ENCODE data around the gene SMYD2. TPM values are rescaled to one million over a fixed set of nuclear protein-coding genes. Genes with fewer than 3 reads are reported as not detected.

Gene SMYD2
- total RNA-seq, 1 experiment from 2014 or later: 109 TPM

GRCh38 chr1:214377485-214377884 lies 96.5 kb downstream of the SMYD2 start:
- DNase-seq (ENCODE audit: low read depth): no peak
- in situ Hi-C loops (cut with HindIII; ENCODE audit: low pct_unique_long_range_greater_than_20kb, low sequenced_read_pairs): no loop called here

GRCh38 chr1:214377886-214378285 lies 96.9 kb downstream of the SMYD2 start:
- in situ Hi-C loops (cut with HindIII; ENCODE audit: low pct_unique_long_range_greater_than_20kb, low sequenced_read_pairs): no loop called here

GRCh38 chr1:214378492-214378891 lies 97.5 kb downstream of the SMYD2 start:
- in situ Hi-C loops (cut with HindIII; ENCODE audit: low pct_unique_long_range_greater_than_20kb, low sequenced_read_pairs): no loop called here
- no peak for DNase-seq (ENCODE audit: low read depth)

More at GRCh38 chr1:214377886-214378285, 96.9 kb downstream of the SMYD2 start:
- DNase-seq (ENCODE audit: low read depth): no peak

DNA sequence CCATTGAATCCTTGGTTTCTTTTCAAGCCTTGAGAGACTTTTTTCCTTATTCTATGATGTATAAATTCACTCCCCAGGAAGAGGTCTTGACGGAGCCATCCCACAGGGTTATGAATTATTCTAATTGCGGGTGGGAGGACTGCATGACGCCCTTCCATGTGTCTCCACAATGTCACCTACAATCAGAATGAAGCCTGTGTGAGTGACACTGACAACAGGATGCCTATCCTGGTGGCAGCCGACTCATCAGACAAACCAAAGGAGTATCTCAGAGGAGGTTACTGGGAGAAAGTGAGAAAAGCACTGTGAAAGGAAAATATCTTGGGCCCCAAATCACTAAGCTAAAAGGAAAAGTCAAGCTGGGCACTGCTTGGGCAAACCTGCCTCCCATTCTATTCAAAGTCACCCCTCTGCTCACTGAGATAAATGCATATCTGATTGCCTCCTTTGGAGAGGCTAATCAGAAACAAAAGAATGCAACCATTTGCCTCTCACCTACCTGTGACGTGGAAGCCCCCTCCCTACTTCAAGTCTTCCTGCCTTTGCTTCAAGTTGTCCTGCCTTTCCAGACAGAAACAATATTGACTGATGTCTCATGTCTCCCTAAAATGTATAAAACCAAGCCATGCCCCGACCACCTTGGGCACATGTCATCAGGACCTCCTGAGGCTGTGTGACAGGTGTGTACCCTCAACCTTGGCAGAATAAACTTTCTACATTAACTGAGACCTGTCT lies 98.4 kb downstream of the SMYD2 start:
- in situ Hi-C loops (cut with HindIII; ENCODE audit: low pct_unique_long_range_greater_than_20kb, low sequenced_read_pairs): no loop called here
- no peak for DNase-seq (ENCODE audit: low read depth)

- in situ Hi-C loops (cut with HindIII; ENCODE audit: low pct_unique_long_range_greater_than_20kb, low sequenced_read_pairs): no loop called here
- DNase-seq (ENCODE audit: low read depth): peak; percentile 58
Measured at GRCh38 chr1:214380396-214380795, 99.4 kb downstream of the SMYD2 start.

GRCh38 chr1:214380986-214381695 lies 100.2 kb downstream of the SMYD2 start:
- peak; percentile 23 for DNase-seq (ENCODE audit: low read depth)
- in situ Hi-C loops (cut with HindIII; ENCODE audit: low pct_unique_long_range_greater_than_20kb, low sequenced_read_pairs): no loop called here

- in situ Hi-C loops (cut with HindIII; ENCODE audit: low pct_unique_long_range_greater_than_20kb, low sequenced_read_pairs): no loop called here
- no peak for DNase-seq (ENCODE audit: low read depth)
Measured at GRCh38 chr1:214383381-214384372, 102.7 kb downstream of the SMYD2 start.

DNA sequence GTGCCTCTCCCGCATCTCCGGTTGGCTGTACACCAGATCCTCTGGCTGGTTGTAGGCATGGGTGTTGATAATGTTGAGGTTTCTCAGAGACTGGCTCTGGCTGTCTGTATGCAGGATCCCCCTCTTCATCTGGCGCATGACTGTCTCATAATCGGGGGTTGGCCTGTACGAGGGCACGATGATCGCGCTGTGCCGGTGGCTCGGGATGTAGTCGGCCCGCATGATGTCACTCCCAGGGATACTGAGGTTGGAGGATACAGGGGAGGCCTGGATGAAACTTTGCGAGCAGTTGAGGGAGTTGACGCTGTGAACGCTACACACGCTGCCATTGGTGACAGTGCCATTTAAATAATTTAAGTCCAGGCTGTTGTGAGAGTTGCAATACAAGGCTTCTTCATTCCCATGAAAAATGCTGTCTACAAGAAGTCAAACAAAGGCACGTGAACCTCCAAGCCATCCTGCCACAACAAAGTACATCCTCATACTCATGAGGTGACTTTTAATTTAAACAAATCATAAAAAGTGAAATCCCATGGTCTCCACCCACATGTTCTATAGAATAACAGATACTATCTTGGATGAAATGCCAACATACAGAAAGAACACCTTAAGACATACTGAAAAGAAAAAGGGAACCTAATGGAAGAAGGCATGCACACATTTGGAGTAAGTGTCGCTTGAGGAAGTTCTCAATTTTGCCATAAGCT lies 103.6 kb downstream of the SMYD2 start:
- in situ Hi-C loops (cut with HindIII; ENCODE audit: low pct_unique_long_range_greater_than_20kb, low sequenced_read_pairs): no loop called here
- no peak for DNase-seq (ENCODE audit: low read depth)

DNA sequence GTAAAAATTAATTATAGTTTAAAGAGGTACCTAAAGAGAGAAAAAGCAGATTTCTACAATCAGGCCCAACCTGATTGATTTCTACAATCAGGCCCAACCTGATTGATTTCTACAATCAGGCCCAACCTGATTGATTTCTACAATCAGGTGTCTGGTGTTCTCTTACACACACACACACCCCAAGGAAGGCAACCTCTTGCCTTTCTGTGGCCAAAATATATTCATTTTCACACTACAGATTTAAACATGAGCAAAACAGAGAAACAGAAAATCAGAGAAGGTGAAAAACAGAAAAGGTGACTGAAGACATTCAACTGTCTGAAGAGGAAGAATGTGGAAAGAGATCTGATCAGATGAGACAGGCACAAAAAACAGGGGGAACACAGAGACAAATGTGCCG lies 104.5 kb downstream of the SMYD2 start:
- in situ Hi-C loops (cut with HindIII; ENCODE audit: low pct_unique_long_range_greater_than_20kb, low sequenced_read_pairs): no loop called here
- no peak for DNase-seq (ENCODE audit: low read depth)

DNA sequence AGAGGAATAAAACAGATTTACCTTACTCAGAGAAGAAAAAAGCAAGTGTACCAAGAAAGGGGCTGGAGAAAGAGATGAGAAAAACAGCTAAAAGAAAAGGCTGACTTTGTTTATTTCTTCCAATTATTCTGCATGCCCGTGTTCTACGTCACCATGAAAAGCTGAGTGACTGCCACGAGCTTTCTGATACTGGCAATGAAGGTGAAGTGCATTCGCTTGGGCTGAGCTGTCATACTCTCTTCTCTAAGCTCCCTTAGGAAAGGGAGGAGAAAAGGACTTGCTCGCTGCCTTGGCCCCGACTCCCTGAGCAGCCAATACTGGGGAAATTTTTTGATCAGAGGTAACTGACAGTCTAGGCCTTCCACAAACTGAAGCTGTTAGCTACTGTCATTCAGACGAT lies 105.4 kb downstream of the SMYD2 start:
- DNase-seq (ENCODE audit: low read depth): no peak
- in situ Hi-C loops (cut with HindIII; ENCODE audit: low pct_unique_long_range_greater_than_20kb, low sequenced_read_pairs): no loop called here
